MCF 10A (cell line): ENCODE results near the gene CRP. TPM values are rescaled to one million over a fixed set of nuclear protein-coding genes. Genes with fewer than 3 reads are reported as not detected.

Experiments
- BruUV-seq: library from RNA; stranded (reverse); fragments of 400-500 nt; replicated peaks from 2 replicates; lab custom pipeline; 2021; lab: Mats Ljungman, UMichigan
- CTCF ChIA-PET: fragments of 300-600 bp; sonication (Branson Sonifier 250); formaldehyde crosslinking; extraction: SDS; loops from one replicate; lab custom pipeline; 2021; ENCODE audit warnings: antibody characterized with exemption, inconsistent platforms; lab: Yijun Ruan, JAX
- POLR2A ChIA-PET: fragments of 300-600, 350-650 bp; sonication (Branson Sonifier 250); formaldehyde crosslinking; extraction: SDS; loops from one replicate; lab custom pipeline; 2020; ENCODE audit warnings: antibody characterized with exemption, inconsistent platforms; lab: Yijun Ruan, JAX
- DNase-seq: peaks from one replicate; pipeline ENCODE4 v3.0.0-alpha.2; 2018; ENCODE audit not compliant: unreplicated experiment
- H3K27ac Mint-ChIP-seq: one replicate; pipeline ENCODE4 v1.8.0; 2022; ENCODE audit warnings: mild to moderate bottlenecking, low read depth, mixed read lengths; ENCODE audit not compliant: unreplicated experiment
- H3K27me3 Mint-ChIP-seq: one replicate; pipeline ENCODE4 v1.8.0; 2022; ENCODE audit warnings: mixed read lengths; ENCODE audit not compliant: insufficient read depth, unreplicated experiment
- H3K36me3 Mint-ChIP-seq: one replicate; pipeline ENCODE4 v1.8.0; 2022; ENCODE audit warnings: mild to moderate bottlenecking, moderate library complexity, mixed read lengths; ENCODE audit not compliant: insufficient read depth, unreplicated experiment
- H3K4me1 Mint-ChIP-seq: one replicate; pipeline ENCODE4 v1.8.0; 2022; ENCODE audit warnings: mixed read lengths; ENCODE audit not compliant: insufficient read depth, unreplicated experiment
- H3K4me3 Mint-ChIP-seq: one replicate; pipeline ENCODE4 v1.8.0; 2022; ENCODE audit warnings: mild to moderate bottlenecking, moderate library complexity, mixed read lengths; ENCODE audit not compliant: unreplicated experiment
- H3K9me3 Mint-ChIP-seq: one replicate; pipeline ENCODE4 v1.8.0; 2022; ENCODE audit warnings: mixed read lengths; ENCODE audit not compliant: unreplicated experiment
- CTCF ChIP-seq: fragments of 200-600 bp; IDR thresholded peaks from one replicate; pipeline ENCODE4 v1.8.0; 2022; ENCODE audit warnings: antibody characterized with exemption, mild to moderate bottlenecking; ENCODE audit not compliant: unreplicated experiment
- intact Hi-C: fragments of 100-400 bp; cut with micrococcal nuclease; formaldehyde crosslinking; loops from 2 replicates; pipeline ENCODE4 v1.14.1; 2022
- total RNA-seq: library from RNA; stranded (reverse); gene quantifications from 2 replicates; pipeline ENCODE4 v1.2.3, GENCODE V29; 2022

CRP gene
- total RNA-seq, 1 experiment from 2014 or later: 0.26 TPM

- H3K4me1 Mint-ChIP-seq: peaks cover 34% of the 10 kb centered on the region
- no peak overlapping the region for H3K27ac Mint-ChIP-seq
- H3K36me3 Mint-ChIP-seq: peaks cover 5% of the 10 kb centered on the region
- DNase-seq: no peak
- no TSS peak for BruUV-seq
- peaks cover 8% of the 10 kb centered on the region for H3K9me3 Mint-ChIP-seq
- no peak for TF ChIP-seq CTCF
- no peak overlapping the region for H3K4me3 Mint-ChIP-seq
- intact Hi-C loops: loop anchor here (10.0 kb wide), 1 partner anchor 261 kb away; no protein-coding TSS in a partner anchor
- POLR2A ChIA-PET: interaction anchor here (0.8 kb wide), 1 partner anchor 745 kb away, joined by 3 read pairs; no protein-coding TSS in a partner anchor
- CTCF ChIA-PET: interaction anchor here (0.6 kb wide), 1 partner anchor 21 kb away, joined by 3 read pairs; no protein-coding TSS in a partner anchor
- H3K27me3 Mint-ChIP-seq: no peaks in the 10 kb centered on the region
Observed at GRCh38 chr1:159755451-159756007, 41.1 kb upstream of the CRP start.

DNA sequence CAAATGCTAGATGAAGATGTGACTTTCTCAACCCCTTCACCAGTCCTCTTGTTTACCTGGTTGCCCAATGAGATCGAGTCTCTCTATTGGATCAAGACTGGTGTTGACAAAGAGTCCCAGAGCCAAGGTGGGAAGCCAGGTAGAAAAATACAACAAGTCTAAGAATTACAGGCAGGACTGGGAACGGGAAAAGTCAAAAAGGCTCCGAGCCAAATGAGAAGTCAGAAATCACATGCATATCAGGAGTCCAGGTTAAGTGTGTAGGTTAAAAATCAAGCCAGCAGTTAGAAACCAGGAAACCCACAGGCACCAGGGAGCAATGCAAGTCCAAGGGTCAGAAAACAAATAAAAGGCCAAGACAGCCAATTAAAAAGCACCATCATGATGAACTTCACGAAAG is 39.0 kb upstream of the CRP start:
- POLR2A ChIA-PET: interaction anchor here (1.2 to 1.9 kb wide), 5 partner anchors 37 to 493 kb away, joined by 3 to 6 read pairs (median 4); partner anchors contain the start of gene PIGM
- H3K36me3 Mint-ChIP-seq: peaks cover 5% of the 10 kb centered on the region
- no peaks in the 10 kb centered on the region for H3K27me3 Mint-ChIP-seq
- no peak overlapping the region for H3K4me3 Mint-ChIP-seq
- peaks cover 8% of the 10 kb centered on the region for H3K9me3 Mint-ChIP-seq
- no peak for DNase-seq
- peak overlapping the region; percentile 78 for H3K27ac Mint-ChIP-seq
- CTCF ChIA-PET: no interaction called here
- H3K4me1 Mint-ChIP-seq: peaks cover 38% of the 10 kb centered on the region
- intact Hi-C loops: loop anchor here (2.0 to 10.0 kb wide), 2 partner anchors 21 to 259 kb away; no protein-coding TSS in a partner anchor
- TF ChIP-seq CTCF: no peak
- no TSS peak for BruUV-seq

DNA sequence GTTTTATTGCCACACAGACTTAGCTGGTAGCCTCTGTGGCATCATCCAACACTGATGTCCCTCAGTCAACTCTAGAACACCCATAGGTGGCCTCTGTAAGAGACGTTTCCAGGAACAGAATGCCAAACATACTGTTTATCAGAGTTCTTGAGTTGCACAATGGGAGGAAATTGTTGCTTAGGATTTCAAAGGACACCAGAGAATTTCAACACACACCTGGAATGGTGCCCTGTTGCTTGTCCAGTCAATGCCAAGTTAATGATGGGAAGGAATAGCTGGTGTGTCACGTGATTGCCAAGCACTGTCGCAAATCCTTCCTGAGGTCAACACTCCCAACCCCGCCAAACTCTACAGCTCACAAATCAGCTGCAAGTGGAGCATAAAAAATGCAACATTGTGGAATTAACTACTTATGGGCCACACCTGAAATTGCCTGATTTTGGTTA is 37.8 kb upstream of the CRP start:
- intact Hi-C loops: loop anchor here (1.0 to 10.0 kb wide), 3 partner anchors 23 to 257 kb away; no protein-coding TSS in a partner anchor
- Mint-ChIP-seq H3K4me3 (no peak overlapping the region), H3K27ac (peak overlapping the region; percentile 78), H3K4me1 (peaks cover 44% of the 10 kb centered on the region), H3K9me3 (peaks cover 8% of the 10 kb centered on the region), H3K27me3 (no peaks in the 10 kb centered on the region), H3K36me3 (peaks cover 5% of the 10 kb centered on the region)
- DNase-seq: peak; percentile 100
- no peak for TF ChIP-seq CTCF
- no TSS peak for BruUV-seq
- POLR2A ChIA-PET: interaction anchor here (0.7 to 2.1 kb wide), 25 partner anchors 11 to 591 kb away, joined by 3 to 12 read pairs (median 4); partner anchors contain the start of genes DUSP23, PIGM and TAGLN2
- CTCF ChIA-PET: interaction anchor here (0.5 to 2.8 kb wide), 16 partner anchors 11 to 1105 kb away, joined by 3 to 11 read pairs (median 4); no protein-coding TSS in a partner anchor

GRCh38 chr1:159751031-159751430 is 36.6 kb upstream of the CRP start:
- no peaks in the 10 kb centered on the region for H3K27me3 Mint-ChIP-seq
- DNase-seq: no peak
- H3K36me3 Mint-ChIP-seq: peaks cover 5% of the 10 kb centered on the region
- H3K9me3 Mint-ChIP-seq: no peaks in the 10 kb centered on the region
- peak overlapping the region; percentile 78 for H3K27ac Mint-ChIP-seq
- ChIA-PET POLR2A (interaction anchor here (1.9 to 2.1 kb wide), 2 partner anchors 30 to 278 kb away, joined by 10 to 12 read pairs; partner anchors contain the start of gene DUSP23), CTCF (interaction anchor here (0.9 to 2.8 kb wide), 5 partner anchors 52 to 589 kb away, joined by 3 to 11 read pairs (median 3); no protein-coding TSS in a partner anchor)
- BruUV-seq: no TSS peak
- intact Hi-C loops: loop anchor here (10.0 kb wide), 1 partner anchor 256 kb away; no protein-coding TSS in a partner anchor
- TF ChIP-seq CTCF: no peak
- peaks cover 36% of the 10 kb centered on the region for H3K4me1 Mint-ChIP-seq
- H3K4me3 Mint-ChIP-seq: peak overlapping the region; percentile 32
